Adipocyte (in vitro differentiated cells): ENCODE results near the gene B4GALT5.
A peak's percentile ranks its signal among the peaks of the same experiment; 100 is the strongest.

Experiments
- DNase-seq: peaks from one replicate; pipeline ENCODE4 v3.0.0-alpha.2; 2015; ENCODE audit warnings: low read depth
- H3K27me3 ChIP-seq: replicated peaks from 2 replicates; pipeline ENCODE4 v1.7.0; 2013; ENCODE audit warnings: mild to moderate bottlenecking, low read length, moderate library complexity; ENCODE audit not compliant: control insufficient read depth, insufficient read depth
- H3K36me3 ChIP-seq: 2 replicates; pipeline ENCODE4 v1.7.0; 2013; ENCODE audit warnings: low read length, mild to moderate bottlenecking, moderate library complexity; ENCODE audit not compliant: control insufficient read depth, insufficient read depth, severe bottlenecking
- H3K4me1 ChIP-seq: 2 replicates; pipeline ENCODE4 v1.7.0; 2013; ENCODE audit warnings: mild to moderate bottlenecking, low read length, moderate library complexity; ENCODE audit not compliant: control insufficient read depth, insufficient read depth
- H3K4me3 ChIP-seq: 2 replicates; pipeline ENCODE4 v1.7.0; 2013; ENCODE audit warnings: mild to moderate bottlenecking, low read length, moderate library complexity
- H3K9ac ChIP-seq: 2 replicates; pipeline ENCODE4 v1.7.0; 2013; ENCODE audit warnings: mild to moderate bottlenecking, low read length, moderate library complexity
- H3K9me3 ChIP-seq: 2 replicates; pipeline ENCODE4 v1.7.0; 2013; ENCODE audit warnings: mild to moderate bottlenecking, low read length, moderate library complexity; ENCODE audit not compliant: control insufficient read depth

B4GALT5 gene

GRCh38 chr20:49595346-49595745, 118.3 kb downstream of the B4GALT5 start:
- H3K4me1 ChIP-seq: peaks cover 55% of the 10 kb centered on the region
- H3K36me3 ChIP-seq: no peaks in the 10 kb centered on the region
- DNase-seq: no peak
- H3K27me3 ChIP-seq: no peaks in the 10 kb centered on the region
- H3K9ac ChIP-seq: peak overlapping the region; percentile 65
- H3K4me3 ChIP-seq: no peak overlapping the region
- no peaks in the 10 kb centered on the region for H3K9me3 ChIP-seq

DNA sequence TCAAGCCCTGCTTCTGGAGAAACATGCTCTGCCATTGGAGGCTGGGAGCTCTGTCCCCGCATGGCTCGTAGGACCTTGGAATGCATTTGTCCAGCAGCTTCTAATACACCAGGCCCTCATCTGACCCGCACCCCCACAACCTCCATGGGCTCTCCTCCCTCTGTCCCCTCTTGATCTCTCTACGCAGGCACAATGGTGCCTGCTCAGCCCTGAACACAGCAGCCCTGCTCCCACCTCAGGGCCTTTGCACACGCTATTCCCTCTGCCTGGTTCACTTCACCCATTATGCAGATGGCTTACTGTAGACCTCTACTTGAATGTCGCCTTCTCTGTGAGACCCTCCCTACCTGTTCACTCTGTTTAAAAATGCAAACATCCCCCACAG, 118.8 kb downstream of the B4GALT5 start:
- Histone ChIP-seq H3K9me3 (no peaks in the 10 kb centered on the region), H3K4me1 (peaks cover 57% of the 10 kb centered on the region), H3K4me3 (no peak overlapping the region), H3K9ac (peak overlapping the region; percentile 65), H3K36me3 (no peaks in the 10 kb centered on the region), H3K27me3 (no peaks in the 10 kb centered on the region)
- DNase-seq: no peak

GRCh38 chr20:49594143-49594930, 119.3 kb downstream of the B4GALT5 start:
- peak overlapping the region; percentile 16 for H3K4me3 ChIP-seq
- H3K9me3 ChIP-seq: no peaks in the 10 kb centered on the region
- H3K4me1 ChIP-seq: peaks cover 57% of the 10 kb centered on the region
- no peaks in the 10 kb centered on the region for H3K36me3 ChIP-seq
- peak; percentile 96 for DNase-seq
- H3K9ac ChIP-seq: peak overlapping the region; percentile 82
- H3K27me3 ChIP-seq: no peaks in the 10 kb centered on the region

- Histone ChIP-seq H3K36me3 (no peaks in the 10 kb centered on the region), H3K27me3 (no peaks in the 10 kb centered on the region), H3K4me1 (peaks cover 58% of the 10 kb centered on the region), H3K4me3 (peak overlapping the region; percentile 16), H3K9me3 (no peaks in the 10 kb centered on the region), H3K9ac (peak overlapping the region; percentile 82)
- DNase-seq: no peak
These were observed 120.1 kb downstream of the B4GALT5 start for GRCh38 chr20:49593466-49594142.

- no peaks in the 10 kb centered on the region for H3K27me3 ChIP-seq
- no peak overlapping the region for H3K9ac ChIP-seq
- no peaks in the 10 kb centered on the region for H3K36me3 ChIP-seq
- DNase-seq: no peak
- H3K4me3 ChIP-seq: no peak overlapping the region
- no peaks in the 10 kb centered on the region for H3K9me3 ChIP-seq
- peaks cover 70% of the 10 kb centered on the region for H3K4me1 ChIP-seq
These were observed 121.6 kb downstream of the B4GALT5 start for GRCh38 chr20:49592120-49592519.

GRCh38 chr20:49591217-49591865, 122.3 kb downstream of the B4GALT5 start:
- DNase-seq: peak; percentile 73
- Histone ChIP-seq H3K36me3 (no peaks in the 10 kb centered on the region), H3K9me3 (no peaks in the 10 kb centered on the region), H3K4me1 (peaks cover 70% of the 10 kb centered on the region), H3K4me3 (no peak overlapping the region), H3K27me3 (no peaks in the 10 kb centered on the region), H3K9ac (peak overlapping the region; percentile 71)

GRCh38 chr20:49590163-49591017, 123.3 kb downstream of the B4GALT5 start:
- H3K4me1 ChIP-seq: peaks cover 69% of the 10 kb centered on the region
- peak overlapping the region; percentile 71 for H3K9ac ChIP-seq
- H3K4me3 ChIP-seq: no peak overlapping the region
- no peak for DNase-seq
- H3K9me3 ChIP-seq: no peaks in the 10 kb centered on the region
- no peaks in the 10 kb centered on the region for H3K36me3 ChIP-seq
- H3K27me3 ChIP-seq: no peaks in the 10 kb centered on the region

- Histone ChIP-seq H3K36me3 (no peaks in the 10 kb centered on the region), H3K9ac (no peak overlapping the region), H3K9me3 (no peaks in the 10 kb centered on the region), H3K4me3 (no peak overlapping the region), H3K27me3 (no peaks in the 10 kb centered on the region), H3K4me1 (peaks cover 70% of the 10 kb centered on the region)
- no peak for DNase-seq
These were observed 123.9 kb downstream of the B4GALT5 start for GRCh38 chr20:49589747-49590146.

DNA sequence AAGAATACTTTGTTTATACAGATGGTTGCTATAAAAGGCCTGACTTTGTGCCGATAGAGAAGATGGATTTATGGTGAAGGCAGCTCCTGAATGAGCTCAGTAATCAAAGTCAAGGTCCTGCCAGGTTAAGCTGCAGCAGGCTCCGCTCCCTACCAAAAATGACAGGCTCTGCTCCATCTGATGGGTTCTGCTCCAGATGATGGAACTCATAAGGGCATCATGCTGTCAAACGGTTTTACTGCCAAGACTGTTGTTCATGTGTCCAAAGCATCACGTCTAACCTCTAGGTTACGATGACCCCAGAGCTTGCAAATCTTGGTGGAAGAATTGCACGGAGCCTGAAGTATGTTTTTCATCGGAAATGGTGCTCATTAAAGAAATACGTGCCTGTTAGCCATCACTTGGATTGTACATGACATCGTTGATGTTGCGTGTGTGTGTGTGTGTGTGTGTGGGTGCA, 126.5 kb downstream of the B4GALT5 start:
- H3K4me1 ChIP-seq: peaks cover 65% of the 10 kb centered on the region

GRCh38 chr20:49585585-49586245, 128.0 kb downstream of the B4GALT5 start:
- peaks cover 5% of the 10 kb centered on the region for H3K9me3 ChIP-seq
- no peaks in the 10 kb centered on the region for H3K27me3 ChIP-seq
- DNase-seq: peak; percentile 54

More for the DNA sequence above, 126.5 kb downstream of the B4GALT5 start:
- peak overlapping the region; percentile 9 for H3K9ac ChIP-seq
- no peak overlapping the region for H3K4me3 ChIP-seq
- H3K27me3 ChIP-seq: no peaks in the 10 kb centered on the region
- peaks cover 5% of the 10 kb centered on the region for H3K9me3 ChIP-seq
- DNase-seq: peak; percentile 95
- H3K36me3 ChIP-seq: no peaks in the 10 kb centered on the region

More at GRCh38 chr20:49585585-49586245, 128.0 kb downstream of the B4GALT5 start:
- Histone ChIP-seq H3K4me3 (no peak overlapping the region), H3K4me1 (peaks cover 62% of the 10 kb centered on the region), H3K36me3 (no peaks in the 10 kb centered on the region), H3K9ac (peak overlapping the region; percentile 77)
